ENCODE data around the gene SIL1.

SIL1 gene

GRCh38 chr5:139016186-139016585 lies 182.0 kb downstream of the SIL1 start:
- TF ChIP-seq YY1 (IDR thresholded peaks at IDR 0.05; ENCODE audit: low read depth), result no peak
- no peak for TF ChIP-seq ZBTB7A (IDR thresholded peaks at IDR 0.05; ENCODE audit: low read depth)
- no peak for TF ChIP-seq REST (IDR thresholded peaks at IDR 0.05; ENCODE audit: low read depth)
- TF ChIP-seq CREB1 (IDR thresholded peaks at IDR 0.05; ENCODE audit: low read depth), result no peak

- no peak for TF ChIP-seq RAD21 (IDR thresholded peaks at IDR 0.05; ENCODE audit: low read depth)
- no peak for TF ChIP-seq NFIC (IDR thresholded peaks at IDR 0.05)
- TF ChIP-seq EGR1 (IDR thresholded peaks at IDR 0.05), result no peak
- no peak for TF ChIP-seq CEBPB (IDR thresholded peaks at IDR 0.05)
- TF ChIP-seq FOXM1 (IDR thresholded peaks at IDR 0.05; ENCODE audit: borderline replicate concordance, low read depth), result no peak
- no peak for TF ChIP-seq EP300 (IDR thresholded peaks at IDR 0.05; ENCODE audit: borderline replicate concordance)
- no peak for TF ChIP-seq USF1 (IDR thresholded peaks at IDR 0.05)
- TF ChIP-seq TCF12 (IDR thresholded peaks at IDR 0.05; ENCODE audit: low read depth), result no peak
- TF ChIP-seq TEAD4 (IDR thresholded peaks at IDR 0.05), result no peak
- no peak for TF ChIP-seq CREB1 (IDR thresholded peaks at IDR 0.05; ENCODE audit: low read depth)
- no peak for TF ChIP-seq YY1 (IDR thresholded peaks at IDR 0.05; ENCODE audit: low read depth)
- TF ChIP-seq ZBTB7A (IDR thresholded peaks at IDR 0.05; ENCODE audit: low read depth), result no peak
- TF ChIP-seq TAF1 (IDR thresholded peaks at IDR 0.05; ENCODE audit: low read depth), result no peak
- TF ChIP-seq REST (IDR thresholded peaks at IDR 0.05; ENCODE audit: low read depth), result no peak
- no peak for TF ChIP-seq MAX (IDR thresholded peaks at IDR 0.05)
These were observed 183.4 kb downstream of the SIL1 start for GRCh38 chr5:139014726-139015125.

- TF ChIP-seq EGR1 (IDR thresholded peaks at IDR 0.05), result no peak
- no peak for TF ChIP-seq REST (IDR thresholded peaks at IDR 0.05; ENCODE audit: low read depth)
These were observed 186.0 kb downstream of the SIL1 start for GRCh38 chr5:139012176-139012575.

GRCh38 chr5:139004374-139005307 lies 193.5 kb downstream of the SIL1 start:
- no peak for TF ChIP-seq CREB1 (IDR thresholded peaks at IDR 0.05; ENCODE audit: low read depth)
- TF ChIP-seq TAF1 (IDR thresholded peaks at IDR 0.05; ENCODE audit: low read depth), result no peak
- no peak for TF ChIP-seq NFIC (IDR thresholded peaks at IDR 0.05)
- TF ChIP-seq TCF12 (IDR thresholded peaks at IDR 0.05; ENCODE audit: low read depth), result no peak
- no peak for TF ChIP-seq CEBPB (IDR thresholded peaks at IDR 0.05)
- no peak for TF ChIP-seq EP300 (IDR thresholded peaks at IDR 0.05; ENCODE audit: borderline replicate concordance)
- TF ChIP-seq FOXM1 (IDR thresholded peaks at IDR 0.05; ENCODE audit: borderline replicate concordance, low read depth), result no peak
- no peak for TF ChIP-seq TEAD4 (IDR thresholded peaks at IDR 0.05)
- TF ChIP-seq EGR1 (IDR thresholded peaks at IDR 0.05), result no peak
- no peak for TF ChIP-seq REST (IDR thresholded peaks at IDR 0.05; ENCODE audit: low read depth)
- no peak for TF ChIP-seq MAX (IDR thresholded peaks at IDR 0.05)
- no peak for TF ChIP-seq RAD21 (IDR thresholded peaks at IDR 0.05; ENCODE audit: low read depth)
- TF ChIP-seq USF1 (IDR thresholded peaks at IDR 0.05), result no peak
- no peak for TF ChIP-seq ZBTB7A (IDR thresholded peaks at IDR 0.05; ENCODE audit: low read depth)
- TF ChIP-seq YY1 (IDR thresholded peaks at IDR 0.05; ENCODE audit: low read depth), result no peak
